NB4 (cell line): ENCODE data around the gene CXCR5.

Experiments
- MYC ChIP-seq: IDR thresholded peaks from 2 replicates; pipeline ENCODE4 v1.6.1; 2011; ENCODE audit warnings: low read depth, low read length
- POLR2A ChIP-seq: IDR thresholded peaks from 2 replicates; pipeline ENCODE4 v1.6.1; 2011; ENCODE audit warnings: mild to moderate bottlenecking; ENCODE audit not compliant: insufficient read length; ENCODE audit errors: extremely low read depth
- TF ChIP-seq, protein P1 (sequence below): IDR thresholded peaks from one replicate; pipeline ENCODE4 v1.5.1; 2012; ENCODE audit warnings: low read depth, low read length

DNA sequence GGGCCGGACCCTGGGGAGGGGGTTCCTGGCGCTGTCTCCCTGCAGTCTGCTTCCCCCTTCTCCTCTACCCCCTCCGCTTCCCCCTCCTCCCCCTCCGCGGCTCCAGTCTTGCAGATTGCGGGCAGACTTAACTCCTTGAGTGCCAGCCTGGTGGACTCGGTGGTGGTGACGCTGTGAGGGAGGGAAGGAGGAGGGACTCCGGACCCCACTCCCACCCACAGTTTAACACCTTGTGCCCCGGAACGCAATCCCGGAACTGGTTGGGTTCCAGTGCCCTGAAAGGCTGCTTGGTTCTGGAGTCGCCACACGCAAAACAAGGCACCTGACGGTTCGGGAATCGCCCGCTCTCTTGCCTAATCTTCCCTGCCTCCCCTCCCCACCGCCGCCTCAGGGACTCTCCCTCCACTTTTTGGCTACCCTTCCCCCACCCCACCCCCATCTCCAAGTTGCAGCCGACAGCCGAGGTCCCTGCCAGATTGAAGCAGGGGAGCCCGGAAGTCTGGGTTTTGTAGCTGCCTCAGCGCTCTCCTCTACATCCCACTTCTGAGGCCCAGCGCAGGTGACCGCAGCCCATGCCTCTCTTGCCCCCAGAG is 45.9 kb downstream of the CXCR5 start:
- TF ChIP-seq POLR2A (no peak), MYC (no peak; the same call in 1 of the 2 replicates)
- TF ChIP-seq, protein P1, sequence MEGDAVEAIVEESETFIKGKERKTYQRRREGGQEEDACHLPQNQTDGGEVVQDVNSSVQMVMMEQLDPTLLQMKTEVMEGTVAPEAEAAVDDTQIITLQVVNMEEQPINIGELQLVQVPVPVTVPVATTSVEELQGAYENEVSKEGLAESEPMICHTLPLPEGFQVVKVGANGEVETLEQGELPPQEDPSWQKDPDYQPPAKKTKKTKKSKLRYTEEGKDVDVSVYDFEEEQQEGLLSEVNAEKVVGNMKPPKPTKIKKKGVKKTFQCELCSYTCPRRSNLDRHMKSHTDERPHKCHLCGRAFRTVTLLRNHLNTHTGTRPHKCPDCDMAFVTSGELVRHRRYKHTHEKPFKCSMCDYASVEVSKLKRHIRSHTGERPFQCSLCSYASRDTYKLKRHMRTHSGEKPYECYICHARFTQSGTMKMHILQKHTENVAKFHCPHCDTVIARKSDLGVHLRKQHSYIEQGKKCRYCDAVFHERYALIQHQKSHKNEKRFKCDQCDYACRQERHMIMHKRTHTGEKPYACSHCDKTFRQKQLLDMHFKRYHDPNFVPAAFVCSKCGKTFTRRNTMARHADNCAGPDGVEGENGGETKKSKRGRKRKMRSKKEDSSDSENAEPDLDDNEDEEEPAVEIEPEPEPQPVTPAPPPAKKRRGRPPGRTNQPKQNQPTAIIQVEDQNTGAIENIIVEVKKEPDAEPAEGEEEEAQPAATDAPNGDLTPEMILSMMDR: no peak
